ENCODE data around the gene TKT. TPM values are rescaled to one million over a fixed set of nuclear protein-coding genes. Genes with fewer than 3 reads are reported as not detected.

TKT gene
- total and polyA plus RNA-seq, 2 of the 8 experiments (the other 6 are each of a cell fraction or from before 2014, with no cell fraction given): 418 to 986 TPM

DNA sequence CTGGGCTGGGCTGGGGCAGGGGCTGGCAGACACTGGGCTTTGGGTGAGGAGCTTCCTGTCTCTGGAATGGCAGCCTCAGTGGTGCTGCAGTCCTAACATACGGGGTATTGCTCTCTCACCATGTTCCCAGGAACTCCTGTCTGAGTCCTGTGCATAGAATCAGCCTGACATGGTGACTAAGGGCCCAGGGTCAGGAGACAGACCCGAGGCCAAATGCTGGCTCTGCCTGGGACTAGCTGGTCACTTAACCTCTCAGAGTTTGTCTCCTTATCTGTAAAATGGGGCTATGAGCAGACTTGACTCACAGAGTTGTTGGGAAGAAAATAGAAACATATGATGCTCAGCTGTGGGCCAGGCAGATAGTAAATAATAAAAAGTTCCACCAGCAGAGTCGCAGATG, 66.5 kb downstream of the TKT start (continued):
- TF ChIP-seq, protein P1, sequence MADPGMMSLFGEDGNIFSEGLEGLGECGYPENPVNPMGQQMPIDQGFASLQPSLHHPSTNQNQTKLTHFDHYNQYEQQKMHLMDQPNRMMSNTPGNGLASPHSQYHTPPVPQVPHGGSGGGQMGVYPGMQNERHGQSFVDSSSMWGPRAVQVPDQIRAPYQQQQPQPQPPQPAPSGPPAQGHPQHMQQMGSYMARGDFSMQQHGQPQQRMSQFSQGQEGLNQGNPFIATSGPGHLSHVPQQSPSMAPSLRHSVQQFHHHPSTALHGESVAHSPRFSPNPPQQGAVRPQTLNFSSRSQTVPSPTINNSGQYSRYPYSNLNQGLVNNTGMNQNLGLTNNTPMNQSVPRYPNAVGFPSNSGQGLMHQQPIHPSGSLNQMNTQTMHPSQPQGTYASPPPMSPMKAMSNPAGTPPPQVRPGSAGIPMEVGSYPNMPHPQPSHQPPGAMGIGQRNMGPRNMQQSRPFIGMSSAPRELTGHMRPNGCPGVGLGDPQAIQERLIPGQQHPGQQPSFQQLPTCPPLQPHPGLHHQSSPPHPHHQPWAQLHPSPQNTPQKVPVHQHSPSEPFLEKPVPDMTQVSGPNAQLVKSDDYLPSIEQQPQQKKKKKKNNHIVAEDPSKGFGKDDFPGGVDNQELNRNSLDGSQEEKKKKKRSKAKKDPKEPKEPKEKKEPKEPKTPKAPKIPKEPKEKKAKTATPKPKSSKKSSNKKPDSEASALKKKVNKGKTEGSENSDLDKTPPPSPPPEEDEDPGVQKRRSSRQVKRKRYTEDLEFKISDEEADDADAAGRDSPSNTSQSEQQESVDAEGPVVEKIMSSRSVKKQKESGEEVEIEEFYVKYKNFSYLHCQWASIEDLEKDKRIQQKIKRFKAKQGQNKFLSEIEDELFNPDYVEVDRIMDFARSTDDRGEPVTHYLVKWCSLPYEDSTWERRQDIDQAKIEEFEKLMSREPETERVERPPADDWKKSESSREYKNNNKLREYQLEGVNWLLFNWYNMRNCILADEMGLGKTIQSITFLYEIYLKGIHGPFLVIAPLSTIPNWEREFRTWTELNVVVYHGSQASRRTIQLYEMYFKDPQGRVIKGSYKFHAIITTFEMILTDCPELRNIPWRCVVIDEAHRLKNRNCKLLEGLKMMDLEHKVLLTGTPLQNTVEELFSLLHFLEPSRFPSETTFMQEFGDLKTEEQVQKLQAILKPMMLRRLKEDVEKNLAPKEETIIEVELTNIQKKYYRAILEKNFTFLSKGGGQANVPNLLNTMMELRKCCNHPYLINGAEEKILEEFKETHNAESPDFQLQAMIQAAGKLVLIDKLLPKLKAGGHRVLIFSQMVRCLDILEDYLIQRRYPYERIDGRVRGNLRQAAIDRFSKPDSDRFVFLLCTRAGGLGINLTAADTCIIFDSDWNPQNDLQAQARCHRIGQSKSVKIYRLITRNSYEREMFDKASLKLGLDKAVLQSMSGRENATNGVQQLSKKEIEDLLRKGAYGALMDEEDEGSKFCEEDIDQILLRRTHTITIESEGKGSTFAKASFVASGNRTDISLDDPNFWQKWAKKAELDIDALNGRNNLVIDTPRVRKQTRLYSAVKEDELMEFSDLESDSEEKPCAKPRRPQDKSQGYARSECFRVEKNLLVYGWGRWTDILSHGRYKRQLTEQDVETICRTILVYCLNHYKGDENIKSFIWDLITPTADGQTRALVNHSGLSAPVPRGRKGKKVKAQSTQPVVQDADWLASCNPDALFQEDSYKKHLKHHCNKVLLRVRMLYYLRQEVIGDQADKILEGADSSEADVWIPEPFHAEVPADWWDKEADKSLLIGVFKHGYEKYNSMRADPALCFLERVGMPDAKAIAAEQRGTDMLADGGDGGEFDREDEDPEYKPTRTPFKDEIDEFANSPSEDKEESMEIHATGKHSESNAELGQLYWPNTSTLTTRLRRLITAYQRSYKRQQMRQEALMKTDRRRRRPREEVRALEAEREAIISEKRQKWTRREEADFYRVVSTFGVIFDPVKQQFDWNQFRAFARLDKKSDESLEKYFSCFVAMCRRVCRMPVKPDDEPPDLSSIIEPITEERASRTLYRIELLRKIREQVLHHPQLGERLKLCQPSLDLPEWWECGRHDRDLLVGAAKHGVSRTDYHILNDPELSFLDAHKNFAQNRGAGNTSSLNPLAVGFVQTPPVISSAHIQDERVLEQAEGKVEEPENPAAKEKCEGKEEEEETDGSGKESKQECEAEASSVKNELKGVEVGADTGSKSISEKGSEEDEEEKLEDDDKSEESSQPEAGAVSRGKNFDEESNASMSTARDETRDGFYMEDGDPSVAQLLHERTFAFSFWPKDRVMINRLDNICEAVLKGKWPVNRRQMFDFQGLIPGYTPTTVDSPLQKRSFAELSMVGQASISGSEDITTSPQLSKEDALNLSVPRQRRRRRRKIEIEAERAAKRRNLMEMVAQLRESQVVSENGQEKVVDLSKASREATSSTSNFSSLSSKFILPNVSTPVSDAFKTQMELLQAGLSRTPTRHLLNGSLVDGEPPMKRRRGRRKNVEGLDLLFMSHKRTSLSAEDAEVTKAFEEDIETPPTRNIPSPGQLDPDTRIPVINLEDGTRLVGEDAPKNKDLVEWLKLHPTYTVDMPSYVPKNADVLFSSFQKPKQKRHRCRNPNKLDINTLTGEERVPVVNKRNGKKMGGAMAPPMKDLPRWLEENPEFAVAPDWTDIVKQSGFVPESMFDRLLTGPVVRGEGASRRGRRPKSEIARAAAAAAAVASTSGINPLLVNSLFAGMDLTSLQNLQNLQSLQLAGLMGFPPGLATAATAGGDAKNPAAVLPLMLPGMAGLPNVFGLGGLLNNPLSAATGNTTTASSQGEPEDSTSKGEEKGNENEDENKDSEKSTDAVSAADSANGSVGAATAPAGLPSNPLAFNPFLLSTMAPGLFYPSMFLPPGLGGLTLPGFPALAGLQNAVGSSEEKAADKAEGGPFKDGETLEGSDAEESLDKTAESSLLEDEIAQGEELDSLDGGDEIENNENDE (IDR thresholded peaks at IDR 0.05; ENCODE audit: insufficient replicate concordance, low read length): no peak

Data from H1 (cell line).